K562 (cell line): Measurements from ENCODE around the gene RAB5A. TPM values are rescaled to one million over a fixed set of nuclear protein-coding genes. Genes with fewer than 3 reads are reported as not detected.

Experiments
- BRD4 ChIP-seq: fragments of 200-600 bp; sonication (generic); IDR thresholded peaks from 2 replicates; pipeline ENCODE4 v1.6.1; 2017; ENCODE audit warnings: inconsistent platforms
- CBX2 ChIP-seq: fragments of 200-600 bp; sonication (generic); IDR thresholded peaks from one replicate; pipeline ENCODE4 v1.6.1; 2012; ENCODE audit warnings: mild to moderate bottlenecking, low read length, inconsistent platforms; ENCODE audit not compliant: insufficient read depth, poor library complexity, severe bottlenecking
- ELK1 ChIP-seq: sonication (generic); formaldehyde crosslinking; IDR thresholded peaks from 2 replicates; pipeline ENCODE4 v1.8.1; 2022; ENCODE audit warnings: missing genetic modification reagents
- ETS2 ChIP-seq: IDR thresholded peaks from 2 replicates; pipeline ENCODE4 v1.6.1; 2016; ENCODE audit warnings: borderline replicate concordance, missing genetic modification characterization, mild to moderate bottlenecking, moderate library complexity, missing compliant biosample characterization; ENCODE audit not compliant: poor library complexity, severe bottlenecking
- FOXA3 ChIP-seq, 2 experiments: fragments of 450-650 bp in 1 of 2; sonication (generic) in 1 of 2; formaldehyde crosslinking; IDR thresholded peaks in 1 of 2; conservative IDR thresholded peaks in 1 of 2; 2 replicates each; pipeline versions ENCODE4 v1.4.0 to v1.8.0; 2020 to 2022; ENCODE audit warnings: mild to moderate bottlenecking in 2 of 2, missing genetic modification reagents in 1 of 2
- NRF1 ChIP-seq, 2 experiments: fragments of 450-650 bp; IDR thresholded peaks in 1 of 2; conservative IDR thresholded peaks in 1 of 2; 2 replicates each; pipeline ENCODE4 v1.6.1; 2014; ENCODE audit warnings: mild to moderate bottlenecking in 2 of 2
- SMARCB1 ChIP-seq: IDR thresholded peaks from 2 replicates; pipeline ENCODE4 v1.6.1; 2011; ENCODE audit warnings: improper control_type of control experiment, low read depth; ENCODE audit not compliant: insufficient read length
- TAF1 ChIP-seq: IDR thresholded peaks from 2 replicates; pipeline ENCODE4 v1.6.1; 2011; ENCODE audit warnings: mild to moderate bottlenecking, low read length, moderate library complexity; ENCODE audit not compliant: insufficient read depth, control insufficient read depth, severe bottlenecking; ENCODE audit errors: extremely low read depth
- TAF7 ChIP-seq: fragments of 450-650 bp; IDR thresholded peaks from 2 replicates; pipeline ENCODE4 v1.6.1; 2016; ENCODE audit warnings: missing genetic modification characterization, missing compliant biosample characterization
- TFAM ChIP-seq: fragments of 250-450 bp; sonication (Bioruptor Pico); conservative IDR thresholded peaks from 2 replicates; pipeline ENCODE4 v1.5.0; 2021; ENCODE audit warnings: mild to moderate bottlenecking, moderate library complexity
- TSC22D4 ChIP-seq: fragments of 450-650 bp; IDR thresholded peaks from 2 replicates; pipeline ENCODE4 v1.6.1; 2016; ENCODE audit warnings: missing genetic modification characterization, missing biosample characterization, control low read depth
- XRCC3 ChIP-seq: fragments of 450-650 bp; IDR thresholded peaks from 2 replicates; pipeline ENCODE4 v1.6.1; 2017; ENCODE audit warnings: mild to moderate bottlenecking, moderate library complexity
- ZMIZ1 ChIP-seq, 2 experiments: fragments of 150-350 bp in 1 of 2; IDR thresholded peaks; 2 replicates each; pipeline ENCODE4 v1.6.1; 2012 to 2016; ENCODE audit warnings: low read depth in 2 of 2, low read length in 2 of 2, mild to moderate bottlenecking in 1 of 2, moderate library complexity in 1 of 2
- ZNF280B ChIP-seq: fragments of 250-450 bp; sonication (Bioruptor Pico); IDR thresholded peaks from 2 replicates; pipeline ENCODE4 v1.5.1; 2021; ENCODE audit warnings: mild to moderate bottlenecking
- ZNF76 ChIP-seq: fragments of 250-450 bp; sonication (Bioruptor Pico); IDR thresholded peaks from 2 replicates; pipeline ENCODE4 v1.4.0; 2020; ENCODE audit warnings: mild to moderate bottlenecking, moderate library complexity, borderline replicate concordance
- ZSCAN29 ChIP-seq: fragments of 450-650 bp; IDR thresholded peaks from 2 replicates; pipeline ENCODE4 v1.6.1; 2017
- polyA plus RNA-seq, 8 experiments: library from polyadenylated mRNA; depleted of rRNA in 4 of 8; stranded (reverse) in 5 of 8; unstranded in 3 of 8; fragments of >200 nt; fragmentation: Nextera tagmentation in 2 of 8; fragmentation: Illumina TruSeq in 1 of 8; extraction: Ambion mirVana in 2 of 8; extraction: Trizol in 1 of 8; gene quantifications; 2 replicates each; pipeline versions ENCODE4 v1.2.1 to v1.2.3, GENCODE V29; 2011 to 2014; ENCODE audit warnings: inconsistent platforms in 1 of 8, missing spikeins in 1 of 8
- total RNA-seq, 7 experiments: library from RNA; depleted of rRNA in 6 of 7; stranded (reverse); fragments of >200 nt in 6 of 7; fragmentation: Illumina TruSeq in 2 of 7; extraction: Trizol in 2 of 7; gene quantifications; 2 replicates each; pipeline versions ENCODE4 v1.2.1 to v1.2.3, GENCODE V29; 2011 to 2021; ENCODE audit warnings: low replicate concordance in 1 of 7
- TF ChIP-seq, protein P1 (sequence below), 2 experiments: fragments of 250-450 bp in 1 of 2; fragments of 450-650 bp in 1 of 2; sonication (Bioruptor Pico) in 1 of 2; IDR thresholded peaks; 2 replicates each; pipeline versions ENCODE4 v1.6.1 to v1.8.0; 2016 to 2021; ENCODE audit warnings: mild to moderate bottlenecking in 2 of 2, moderate library complexity in 2 of 2, missing compliant biosample characterization in 1 of 2, missing genetic modification characterization in 1 of 2
- TF ChIP-seq, protein P2 (sequence below): sonication (generic); formaldehyde crosslinking; IDR thresholded peaks from 2 replicates; pipeline ENCODE4 v1.8.1; 2023; ENCODE audit warnings: mild to moderate bottlenecking, missing genetic modification reagents

RAB5A gene
- total and polyA plus RNA-seq, 9 of the 15 experiments (the other 6 are each of a cell fraction or from before 2014, with no cell fraction given) = 28.3 to 64.2 (median 49.0) TPM

DNA sequence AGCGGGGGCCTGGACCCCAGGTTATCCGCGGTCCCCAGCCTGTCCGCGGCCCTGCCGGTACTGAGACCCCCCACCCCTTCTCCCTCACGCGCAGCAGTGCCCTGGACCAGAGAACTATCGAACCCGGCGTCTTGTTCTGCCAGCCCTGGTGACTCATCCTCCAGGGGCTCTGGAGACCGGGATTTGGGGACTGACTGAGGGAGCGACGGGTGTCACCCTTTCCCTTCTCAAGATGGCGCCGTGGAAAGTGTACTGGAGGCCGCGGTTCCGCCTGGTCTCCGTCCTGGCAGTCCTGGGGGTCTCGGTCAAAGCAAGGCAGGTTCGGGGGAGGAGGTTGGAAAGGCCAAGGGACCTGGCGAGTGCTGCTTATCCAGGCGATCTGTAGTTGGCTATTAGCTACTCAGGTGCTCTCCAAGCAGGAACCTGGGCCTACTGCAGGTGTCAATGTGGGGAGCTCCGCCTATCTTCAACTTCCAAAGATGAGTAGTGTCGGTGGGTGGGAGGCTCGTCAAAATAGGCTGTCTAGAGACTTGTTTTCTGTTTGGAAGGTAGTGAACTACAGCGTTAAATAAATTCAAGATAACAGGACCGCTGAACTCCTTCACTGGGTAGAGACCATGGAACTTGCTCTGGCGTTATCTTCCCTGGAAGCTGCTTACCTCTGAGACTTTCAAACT lies 790 bp downstream of the RAB5A start (continued):
- TF ChIP-seq TAF7 (tag) = no peak
- TF ChIP-seq FOXA3 (CRISPR knock-in tag; conservative IDR thresholded peaks at IDR 0.05 in 1 of 2, IDR thresholded peaks at IDR 0.05 in 1 of 2) = peak in 1 of 2 experiments; percentile 39; a peak in 1 of 4 replicates
- TF ChIP-seq TSC22D4 (tag) = no peak
- TF ChIP-seq SMARCB1 = no peak
- TF ChIP-seq, protein P1, sequence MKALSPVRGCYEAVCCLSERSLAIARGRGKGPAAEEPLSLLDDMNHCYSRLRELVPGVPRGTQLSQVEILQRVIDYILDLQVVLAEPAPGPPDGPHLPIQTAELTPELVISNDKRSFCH (CRISPR knock-in tag; IDR thresholded peaks at IDR 0.05) = no peak
- TF ChIP-seq, protein P1 (tag; IDR thresholded peaks at IDR 0.05) = peak; percentile 74; the same call in 1 of the 2 replicates
- TF ChIP-seq BRD4 = peak; percentile 73; the same call in 1 of the 2 replicates
- TF ChIP-seq TFAM = no peak
- TF ChIP-seq ELK1 (CRISPR knock-in tag) = no peak
- no peak for TF ChIP-seq CBX2
- TF ChIP-seq ZNF76 = no peak
- no peak for TF ChIP-seq ZNF280B (CRISPR knock-in tag)
- no peak for TF ChIP-seq ETS2 (tag)
- TF ChIP-seq TAF1 = peak; percentile 24
- no peak for TF ChIP-seq NRF1 (conservative IDR thresholded peaks at IDR 0.05 in 1 of 2, IDR thresholded peaks at IDR 0.05 in 1 of 2)
- no peak for TF ChIP-seq ZSCAN29
- TF ChIP-seq, protein P2, sequence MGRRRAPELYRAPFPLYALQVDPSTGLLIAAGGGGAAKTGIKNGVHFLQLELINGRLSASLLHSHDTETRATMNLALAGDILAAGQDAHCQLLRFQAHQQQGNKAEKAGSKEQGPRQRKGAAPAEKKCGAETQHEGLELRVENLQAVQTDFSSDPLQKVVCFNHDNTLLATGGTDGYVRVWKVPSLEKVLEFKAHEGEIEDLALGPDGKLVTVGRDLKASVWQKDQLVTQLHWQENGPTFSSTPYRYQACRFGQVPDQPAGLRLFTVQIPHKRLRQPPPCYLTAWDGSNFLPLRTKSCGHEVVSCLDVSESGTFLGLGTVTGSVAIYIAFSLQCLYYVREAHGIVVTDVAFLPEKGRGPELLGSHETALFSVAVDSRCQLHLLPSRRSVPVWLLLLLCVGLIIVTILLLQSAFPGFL (CRISPR knock-in tag) = peak; percentile 15; the same call in 1 of the 2 replicates
- 0 out of 4 replicates have a peak, but pooled peaks of 1 of the 2 experiments have one; percentile 2 for TF ChIP-seq ZMIZ1 (IDR thresholded peaks at IDR 0.05; ENCODE audit: low read depth in 2 of 2, low read length in 2 of 2)
- no peak for TF ChIP-seq XRCC3
